Mucosa of stomach (tissue), 1 donor: ENCODE measurements around the gene KIF17.

ENCODE experiments used
- H3K27me3 ChIP-seq: one replicate; pipeline ENCODE4 v1.7.0; 2013; ENCODE audit warnings: mild to moderate bottlenecking, low read length; ENCODE audit not compliant: control insufficient read depth, insufficient read depth
- H3K36me3 ChIP-seq: one replicate; pipeline ENCODE4 v1.7.0; 2013; ENCODE audit warnings: low read length; ENCODE audit not compliant: control insufficient read depth, insufficient read depth
- H3K4me1 ChIP-seq: one replicate; pipeline ENCODE4 v1.7.0; 2013; ENCODE audit warnings: mild to moderate bottlenecking, low read length; ENCODE audit not compliant: control insufficient read depth, insufficient read depth
- H3K4me3 ChIP-seq: one replicate; pipeline ENCODE4 v1.7.0; 2013; ENCODE audit warnings: low read length
- H3K9ac ChIP-seq: one replicate; pipeline ENCODE4 v1.7.0; 2013; ENCODE audit warnings: mild to moderate bottlenecking, low read length, moderate library complexity
- H3K9me3 ChIP-seq: one replicate; pipeline ENCODE4 v1.7.0; 2013; ENCODE audit warnings: mild to moderate bottlenecking, low read length, moderate library complexity; ENCODE audit not compliant: control insufficient read depth
- donor health status: Pancreatic carcinoma.

Gene KIF17

GRCh38 chr1:20732588-20733359, 15.0 kb upstream of the KIF17 start, which contains the start of gene SH2D5:
SH2D5 (minus strand) TSS chr1:20732703; CDS start chr1:20728044, 4,659 bp downstream.
- H3K27me3 ChIP-seq, result peaks cover 51% of the 10 kb centered on the region
- H3K4me1 ChIP-seq, result peaks cover 17% of the 10 kb centered on the region
- H3K9me3 ChIP-seq, result no peaks in the 10 kb centered on the region
- no peaks in the 10 kb centered on the region for H3K36me3 ChIP-seq
- H3K4me3 ChIP-seq, result peak within 1 kb of the TSS; percentile 74
- peak within 1 kb of the TSS; percentile 39 for H3K9ac ChIP-seq

GRCh38 chr1:20732071-20732587, 14.3 kb upstream of the KIF17 start:
- peaks cover 17% of the 10 kb centered on the region for H3K4me1 ChIP-seq
- no peaks in the 10 kb centered on the region for H3K9me3 ChIP-seq
- H3K27me3 ChIP-seq, result peaks cover 56% of the 10 kb centered on the region
- H3K36me3 ChIP-seq, result no peaks in the 10 kb centered on the region
- peak overlapping the region; percentile 74 for H3K4me3 ChIP-seq
- peak overlapping the region; percentile 39 for H3K9ac ChIP-seq

GRCh38 chr1:20731057-20731991, 13.5 kb upstream of the KIF17 start:
- Histone ChIP-seq H3K9me3 (no peaks in the 10 kb centered on the region), H3K4me1 (peaks cover 17% of the 10 kb centered on the region), H3K4me3 (no peak overlapping the region), H3K9ac (no peak overlapping the region), H3K36me3 (no peaks in the 10 kb centered on the region), H3K27me3 (peaks cover 56% of the 10 kb centered on the region)

- Histone ChIP-seq H3K4me3 (no peak overlapping the region), H3K36me3 (no peaks in the 10 kb centered on the region), H3K27me3 (peaks cover 56% of the 10 kb centered on the region), H3K4me1 (peaks cover 17% of the 10 kb centered on the region), H3K9ac (no peak overlapping the region), H3K9me3 (no peaks in the 10 kb centered on the region)
Observed at GRCh38 chr1:20730690-20731056, 12.9 kb upstream of the KIF17 start.

GRCh38 chr1:20729990-20730689, 12.3 kb upstream of the KIF17 start:
- Histone ChIP-seq H3K4me3 (no peak overlapping the region), H3K27me3 (peaks cover 56% of the 10 kb centered on the region), H3K9me3 (no peaks in the 10 kb centered on the region), H3K9ac (no peak overlapping the region), H3K36me3 (no peaks in the 10 kb centered on the region), H3K4me1 (peaks cover 17% of the 10 kb centered on the region)

GRCh38 chr1:20729155-20729931, 11.5 kb upstream of the KIF17 start:
- Histone ChIP-seq H3K9ac (no peak overlapping the region), H3K27me3 (peaks cover 56% of the 10 kb centered on the region), H3K4me3 (no peak overlapping the region), H3K4me1 (peaks cover 17% of the 10 kb centered on the region), H3K36me3 (no peaks in the 10 kb centered on the region), H3K9me3 (no peaks in the 10 kb centered on the region)

GRCh38 chr1:20728371-20729154, 10.8 kb upstream of the KIF17 start:
- Histone ChIP-seq H3K27me3 (peaks cover 56% of the 10 kb centered on the region), H3K4me3 (no peak overlapping the region), H3K9ac (no peak overlapping the region), H3K4me1 (peaks cover 15% of the 10 kb centered on the region), H3K36me3 (no peaks in the 10 kb centered on the region), H3K9me3 (no peaks in the 10 kb centered on the region)

- Histone ChIP-seq H3K27me3 (peaks cover 55% of the 10 kb centered on the region), H3K9me3 (no peaks in the 10 kb centered on the region)
Observed at GRCh38 chr1:20727746-20728316, 10.0 kb upstream of the KIF17 start.

GRCh38 chr1:20726932-20727745, 9.3 kb upstream of the KIF17 start:
- H3K27me3 ChIP-seq, result peaks cover 48% of the 10 kb centered on the region
- no peak overlapping the region for H3K4me3 ChIP-seq
- no peaks in the 10 kb centered on the region for H3K36me3 ChIP-seq
- no peaks in the 10 kb centered on the region for H3K9me3 ChIP-seq
- H3K4me1 ChIP-seq, result peaks cover 2% of the 10 kb centered on the region
- H3K9ac ChIP-seq, result no peak overlapping the region

More at GRCh38 chr1:20727746-20728316, 10.0 kb upstream of the KIF17 start:
- H3K4me3 ChIP-seq, result no peak overlapping the region
- H3K36me3 ChIP-seq, result no peaks in the 10 kb centered on the region
- H3K4me1 ChIP-seq, result peaks cover 9% of the 10 kb centered on the region
- H3K9ac ChIP-seq, result no peak overlapping the region
